WTC11 (cell line): ENCODE measurements around the gene STXBP6. TPM values are rescaled to one million over a fixed set of nuclear protein-coding genes. Genes with fewer than 3 reads are reported as not detected.

Experiments
- ATAC-seq: fragments of 200-7000 bp; cut with Tn5 transposase; 2 replicates; pipeline ENCODE4 v1.10.0; 2021; ENCODE audit warnings: mild to moderate bottlenecking, moderate library complexity
- CTCF ChIA-PET: fragments of 300-600 bp; sonication (Branson Sonifier 250); formaldehyde crosslinking; loops from one replicate; lab custom pipeline; 2021; ENCODE audit warnings: antibody characterized with exemption; lab: Charles Lee
- POLR2A ChIA-PET: fragments of 350-600 bp; sonication (Branson Sonifier 250); formaldehyde crosslinking; loops from one replicate; lab custom pipeline; 2021; ENCODE audit warnings: antibody characterized with exemption; lab: Charles Lee
- DNase-seq: peaks from one replicate; pipeline ENCODE4 v3.0.0; 2021; ENCODE audit warnings: low spot score
- H3K27ac Mint-ChIP-seq: 2 replicates; pipeline ENCODE4 v1.8.0; 2021; ENCODE audit warnings: mixed read lengths
- H3K27me3 Mint-ChIP-seq: 2 replicates; pipeline ENCODE4 v1.8.0; 2021; ENCODE audit warnings: low read depth, mild to moderate bottlenecking, moderate library complexity, mixed read lengths
- H3K36me3 Mint-ChIP-seq: 2 replicates; pipeline ENCODE4 v1.8.0; 2021; ENCODE audit warnings: mixed read lengths
- H3K4me1 Mint-ChIP-seq: 2 replicates; pipeline ENCODE4 v1.8.0; 2022; ENCODE audit warnings: mixed read lengths
- H3K4me3 Mint-ChIP-seq: 2 replicates; pipeline ENCODE4 v1.8.0; 2021; ENCODE audit warnings: mild to moderate bottlenecking, moderate library complexity, mixed read lengths
- H3K9me3 Mint-ChIP-seq: 2 replicates; pipeline ENCODE4 v1.8.0; 2021; ENCODE audit warnings: mixed read lengths
- EMX1 ChIP-seq: fragments of 250-450 bp; sonication (Bioruptor Pico); IDR thresholded peaks from 2 replicates; pipeline ENCODE4 v1.8.0; 2021; ENCODE audit warnings: mild to moderate bottlenecking
- ERG ChIP-seq: fragments of 250-450 bp; sonication (Bioruptor Pico); IDR thresholded peaks from 2 replicates; pipeline ENCODE4 v1.8.0; 2021; ENCODE audit warnings: mild to moderate bottlenecking
- FOXP1 ChIP-seq: sonication (generic); formaldehyde crosslinking; IDR thresholded peaks from 2 replicates; pipeline ENCODE4 v1.8.0; 2022; ENCODE audit warnings: missing genetic modification reagents, mild to moderate bottlenecking, moderate library complexity, borderline replicate concordance
- GRHL2 ChIP-seq: fragments of 250-450 bp; sonication (Bioruptor Pico); IDR thresholded peaks from 2 replicates; pipeline ENCODE4 v1.8.0; 2022; ENCODE audit warnings: mild to moderate bottlenecking, moderate library complexity; ENCODE audit not compliant: insufficient replicate concordance, severe bottlenecking
- JAZF1 ChIP-seq: fragments of 250-450 bp; sonication (Bioruptor Pico); IDR thresholded peaks from 2 replicates; pipeline ENCODE4 v1.9.0; 2021; ENCODE audit warnings: moderate library complexity, mild to moderate bottlenecking, inconsistent platforms
- NFE2L1 ChIP-seq: sonication (generic); formaldehyde crosslinking; IDR thresholded peaks from 2 replicates; pipeline ENCODE4 v1.8.1; 2023; ENCODE audit warnings: missing genetic modification reagents
- NR1H2 ChIP-seq: sonication (generic); formaldehyde crosslinking; IDR thresholded peaks from 2 replicates; pipeline ENCODE4 v1.9.0; 2021; ENCODE audit warnings: mild to moderate bottlenecking, moderate library complexity, missing genetic modification reagents
- NR2C2 ChIP-seq: sonication (generic); formaldehyde crosslinking; IDR thresholded peaks from 2 replicates; pipeline ENCODE4 v1.8.0; 2022; ENCODE audit warnings: mild to moderate bottlenecking, missing genetic modification reagents
- NR3C1 ChIP-seq: sonication (generic); formaldehyde crosslinking; conservative IDR thresholded peaks from 2 replicates; pipeline ENCODE4 v1.8.1; 2023; ENCODE audit warnings: low read depth, mild to moderate bottlenecking, missing genetic modification reagents
- PRRX2 ChIP-seq: fragments of 250-450 bp; sonication (Bioruptor Pico); IDR thresholded peaks from 2 replicates; pipeline ENCODE4 v1.8.0; 2021; ENCODE audit warnings: mild to moderate bottlenecking
- SMAD4 ChIP-seq: sonication (generic); formaldehyde crosslinking; IDR thresholded peaks from 2 replicates; pipeline ENCODE4 v1.8.0; 2022; ENCODE audit warnings: mild to moderate bottlenecking, missing genetic modification reagents
- STAT6 ChIP-seq: sonication (generic); formaldehyde crosslinking; conservative IDR thresholded peaks from 2 replicates; pipeline ENCODE4 v1.8.1; 2023; ENCODE audit warnings: mild to moderate bottlenecking, low read depth, missing genetic modification reagents, moderate library complexity
- TCF7 ChIP-seq: sonication (generic); formaldehyde crosslinking; IDR thresholded peaks from 2 replicates; pipeline ENCODE4 v1.8.0; 2022; ENCODE audit warnings: mild to moderate bottlenecking, low read depth, missing genetic modification reagents, moderate library complexity
- ZNF121 ChIP-seq: sonication (generic); formaldehyde crosslinking; IDR thresholded peaks from 2 replicates; pipeline ENCODE4 v1.8.0; 2023; ENCODE audit warnings: missing genetic modification reagents
- ZNF219 ChIP-seq: sonication (generic); formaldehyde crosslinking; IDR thresholded peaks from 2 replicates; pipeline ENCODE4 v1.8.0; 2023; ENCODE audit warnings: missing genetic modification reagents, mild to moderate bottlenecking, borderline replicate concordance
- ZNF416 ChIP-seq: fragments of 250-450 bp; sonication (Bioruptor Pico); IDR thresholded peaks from 2 replicates; pipeline ENCODE4 v1.9.0; 2021; ENCODE audit warnings: mild to moderate bottlenecking, inconsistent platforms
- total RNA-seq: library from RNA; stranded (reverse); gene quantifications from 3 replicates; pipeline ENCODE4 v1.2.3, GENCODE V29; 2021
- TF ChIP-seq, protein P1 (sequence below): sonication (generic); formaldehyde crosslinking; IDR thresholded peaks from 2 replicates; pipeline ENCODE4 v1.8.0; 2022; ENCODE audit warnings: missing genetic modification reagents
- TF ChIP-seq, protein P2 (sequence below): fragments of 200-600 bp; IDR thresholded peaks from 2 replicates; pipeline ENCODE4 v1.8.0; 2022; ENCODE audit warnings: antibody characterized with exemption
- TF ChIP-seq, protein P3 (sequence below): sonication (generic); formaldehyde crosslinking; IDR thresholded peaks from 2 replicates; pipeline ENCODE4 v1.8.1; 2023; ENCODE audit warnings: mild to moderate bottlenecking, moderate library complexity, missing genetic modification reagents
- TF ChIP-seq, protein P4 (sequence below): fragments of 250-450 bp; sonication (Bioruptor Pico); conservative IDR thresholded peaks from 2 replicates; pipeline ENCODE4 v1.9.0; 2021; ENCODE audit warnings: mild to moderate bottlenecking
- TF ChIP-seq, protein P5 (sequence below): sonication (generic); formaldehyde crosslinking; IDR thresholded peaks from 2 replicates; pipeline ENCODE4 v1.8.1; 2022; ENCODE audit warnings: mild to moderate bottlenecking, moderate library complexity, missing genetic modification reagents

The STXBP6 gene
- total RNA-seq, 1 experiment from 2014 or later = 4.2 TPM

DNA sequence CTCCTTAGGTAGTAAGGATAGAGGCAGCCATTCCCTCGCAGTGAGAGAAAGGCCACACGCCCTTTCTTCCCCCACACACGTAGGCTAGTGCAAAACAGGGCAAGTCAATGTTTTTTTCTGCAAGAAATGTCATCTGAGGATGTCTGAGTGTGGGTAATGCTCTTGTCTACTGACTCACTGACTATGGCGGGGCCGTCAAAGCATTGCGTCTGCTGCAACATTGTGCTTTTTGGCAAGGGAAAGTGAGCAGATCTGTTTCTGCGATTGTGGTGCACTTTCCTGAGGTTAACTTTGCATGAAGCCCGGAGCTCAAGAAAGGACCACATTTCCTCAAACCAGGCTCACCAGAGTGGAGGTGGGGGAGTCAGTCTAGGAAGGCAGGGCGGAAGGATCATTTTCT, 234.4 kb downstream of the STXBP6 start:
- Mint-ChIP-seq H3K27ac (no peak overlapping the region), H3K9me3 (no peaks in the 10 kb centered on the region), H3K27me3 (no peaks in the 10 kb centered on the region), H3K36me3 (no peaks in the 10 kb centered on the region), H3K4me3 (no peak overlapping the region), H3K4me1 (peaks cover 10% of the 10 kb centered on the region)
- ChIA-PET POLR2A (no interaction called here), CTCF (interaction anchor here (1.2 to 2.9 kb wide), 2 partner anchors 9 to 227 kb away, joined by 4 to 21 read pairs; no protein-coding TSS in a partner anchor)
- DNase-seq = no peak
- no peak for ATAC-seq
- TF ChIP-seq GRHL2 (CRISPR knock-in tag) = no peak
- TF ChIP-seq ZNF121 (CRISPR knock-in tag) = no peak
- TF ChIP-seq ERG (CRISPR knock-in tag) = no peak
- no peak for TF ChIP-seq FOXP1 (CRISPR knock-in tag)
- TF ChIP-seq NR2C2 = no peak
- TF ChIP-seq EMX1 (CRISPR knock-in tag) = no peak
- no peak for TF ChIP-seq ZNF219 (CRISPR knock-in tag)
- TF ChIP-seq, protein P1, sequence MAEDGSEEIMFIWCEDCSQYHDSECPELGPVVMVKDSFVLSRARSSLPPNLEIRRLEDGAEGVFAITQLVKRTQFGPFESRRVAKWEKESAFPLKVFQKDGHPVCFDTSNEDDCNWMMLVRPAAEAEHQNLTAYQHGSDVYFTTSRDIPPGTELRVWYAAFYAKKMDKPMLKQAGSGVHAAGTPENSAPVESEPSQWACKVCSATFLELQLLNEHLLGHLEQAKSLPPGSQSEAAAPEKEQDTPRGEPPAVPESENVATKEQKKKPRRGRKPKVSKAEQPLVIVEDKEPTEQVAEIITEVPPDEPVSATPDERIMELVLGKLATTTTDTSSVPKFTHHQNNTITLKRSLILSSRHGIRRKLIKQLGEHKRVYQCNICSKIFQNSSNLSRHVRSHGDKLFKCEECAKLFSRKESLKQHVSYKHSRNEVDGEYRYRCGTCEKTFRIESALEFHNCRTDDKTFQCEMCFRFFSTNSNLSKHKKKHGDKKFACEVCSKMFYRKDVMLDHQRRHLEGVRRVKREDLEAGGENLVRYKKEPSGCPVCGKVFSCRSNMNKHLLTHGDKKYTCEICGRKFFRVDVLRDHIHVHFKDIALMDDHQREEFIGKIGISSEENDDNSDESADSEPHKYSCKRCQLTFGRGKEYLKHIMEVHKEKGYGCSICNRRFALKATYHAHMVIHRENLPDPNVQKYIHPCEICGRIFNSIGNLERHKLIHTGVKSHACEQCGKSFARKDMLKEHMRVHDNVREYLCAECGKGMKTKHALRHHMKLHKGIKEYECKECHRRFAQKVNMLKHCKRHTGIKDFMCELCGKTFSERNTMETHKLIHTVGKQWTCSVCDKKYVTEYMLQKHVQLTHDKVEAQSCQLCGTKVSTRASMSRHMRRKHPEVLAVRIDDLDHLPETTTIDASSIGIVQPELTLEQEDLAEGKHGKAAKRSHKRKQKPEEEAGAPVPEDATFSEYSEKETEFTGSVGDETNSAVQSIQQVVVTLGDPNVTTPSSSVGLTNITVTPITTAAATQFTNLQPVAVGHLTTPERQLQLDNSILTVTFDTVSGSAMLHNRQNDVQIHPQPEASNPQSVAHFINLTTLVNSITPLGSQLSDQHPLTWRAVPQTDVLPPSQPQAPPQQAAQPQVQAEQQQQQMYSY (CRISPR knock-in tag) = no peak
- TF ChIP-seq NFE2L1 = no peak
- TF ChIP-seq, protein P2, sequence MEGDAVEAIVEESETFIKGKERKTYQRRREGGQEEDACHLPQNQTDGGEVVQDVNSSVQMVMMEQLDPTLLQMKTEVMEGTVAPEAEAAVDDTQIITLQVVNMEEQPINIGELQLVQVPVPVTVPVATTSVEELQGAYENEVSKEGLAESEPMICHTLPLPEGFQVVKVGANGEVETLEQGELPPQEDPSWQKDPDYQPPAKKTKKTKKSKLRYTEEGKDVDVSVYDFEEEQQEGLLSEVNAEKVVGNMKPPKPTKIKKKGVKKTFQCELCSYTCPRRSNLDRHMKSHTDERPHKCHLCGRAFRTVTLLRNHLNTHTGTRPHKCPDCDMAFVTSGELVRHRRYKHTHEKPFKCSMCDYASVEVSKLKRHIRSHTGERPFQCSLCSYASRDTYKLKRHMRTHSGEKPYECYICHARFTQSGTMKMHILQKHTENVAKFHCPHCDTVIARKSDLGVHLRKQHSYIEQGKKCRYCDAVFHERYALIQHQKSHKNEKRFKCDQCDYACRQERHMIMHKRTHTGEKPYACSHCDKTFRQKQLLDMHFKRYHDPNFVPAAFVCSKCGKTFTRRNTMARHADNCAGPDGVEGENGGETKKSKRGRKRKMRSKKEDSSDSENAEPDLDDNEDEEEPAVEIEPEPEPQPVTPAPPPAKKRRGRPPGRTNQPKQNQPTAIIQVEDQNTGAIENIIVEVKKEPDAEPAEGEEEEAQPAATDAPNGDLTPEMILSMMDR = no peak
- no peak for TF ChIP-seq NR3C1
- no peak for TF ChIP-seq NR1H2
- TF ChIP-seq, protein P3, sequence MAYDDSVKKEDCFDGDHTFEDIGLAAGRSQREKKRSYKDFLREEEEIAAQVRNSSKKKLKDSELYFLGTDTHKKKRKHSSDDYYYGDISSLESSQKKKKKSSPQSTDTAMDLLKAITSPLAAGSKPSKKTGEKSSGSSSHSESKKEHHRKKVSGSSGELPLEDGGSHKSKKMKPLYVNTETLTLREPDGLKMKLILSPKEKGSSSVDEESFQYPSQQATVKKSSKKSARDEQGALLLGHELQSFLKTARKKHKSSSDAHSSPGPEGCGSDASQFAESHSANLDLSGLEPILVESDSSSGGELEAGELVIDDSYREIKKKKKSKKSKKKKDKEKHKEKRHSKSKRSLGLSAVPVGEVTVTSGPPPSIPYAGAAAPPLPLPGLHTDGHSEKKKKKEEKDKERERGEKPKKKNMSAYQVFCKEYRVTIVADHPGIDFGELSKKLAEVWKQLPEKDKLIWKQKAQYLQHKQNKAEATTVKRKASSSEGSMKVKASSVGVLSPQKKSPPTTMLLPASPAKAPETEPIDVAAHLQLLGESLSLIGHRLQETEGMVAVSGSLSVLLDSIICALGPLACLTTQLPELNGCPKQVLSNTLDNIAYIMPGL (CRISPR knock-in tag) = no peak
- TF ChIP-seq, protein P4, sequence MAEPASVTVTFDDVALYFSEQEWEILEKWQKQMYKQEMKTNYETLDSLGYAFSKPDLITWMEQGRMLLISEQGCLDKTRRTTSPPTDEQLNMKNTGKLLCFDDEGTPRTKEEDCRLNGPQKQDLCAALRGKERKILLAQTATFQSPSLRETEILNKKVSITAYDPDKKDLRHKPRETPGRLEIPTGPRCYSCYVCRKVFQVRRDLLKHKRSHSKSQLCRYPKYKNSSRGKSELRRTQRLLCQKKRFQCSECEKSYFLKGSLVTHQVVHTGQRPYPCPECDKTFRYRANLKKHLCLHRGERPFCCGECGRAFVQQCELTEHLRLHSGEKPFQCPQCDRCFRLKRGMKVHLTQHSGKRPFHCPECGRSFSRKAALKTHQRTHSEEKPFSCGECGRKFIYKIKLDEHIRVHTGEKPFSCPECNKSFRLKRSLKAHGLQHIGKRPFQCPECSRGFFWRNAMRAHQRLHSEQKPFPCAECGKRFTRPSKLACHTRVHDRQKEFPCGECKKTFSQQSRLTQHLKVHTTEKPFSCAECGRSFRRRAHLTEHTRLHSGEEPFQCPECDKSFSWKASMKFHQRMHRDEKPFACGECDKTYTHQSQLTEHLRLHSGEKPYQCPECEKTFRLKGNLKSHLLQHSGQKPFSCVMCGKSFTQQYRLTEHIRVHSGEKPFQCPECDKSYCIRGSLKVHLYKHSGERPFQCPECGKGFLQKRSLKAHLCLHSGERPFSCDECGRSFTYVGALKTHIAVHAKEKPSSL (CRISPR knock-in tag) = no peak

- no peaks in the 10 kb centered on the region for H3K36me3 Mint-ChIP-seq
- no peaks in the 10 kb centered on the region for H3K9me3 Mint-ChIP-seq
- H3K4me3 Mint-ChIP-seq = no peak overlapping the region
- ChIA-PET CTCF (interaction anchor here (1.2 to 2.9 kb wide), 2 partner anchors 9 to 228 kb away, joined by 4 to 21 read pairs; no protein-coding TSS in a partner anchor), POLR2A (no interaction called here)
- no peaks in the 10 kb centered on the region for H3K27me3 Mint-ChIP-seq
- H3K27ac Mint-ChIP-seq = no peak overlapping the region
- ATAC-seq (no peak), DNase-seq (no peak)
- H3K4me1 Mint-ChIP-seq = peaks cover 10% of the 10 kb centered on the region
- no peak for TF ChIP-seq SMAD4
- no peak for TF ChIP-seq TCF7 (CRISPR knock-in tag)
- no peak for TF ChIP-seq PRRX2 (CRISPR knock-in tag)
- no peak for TF ChIP-seq STAT6
- no peak for TF ChIP-seq ZNF416 (CRISPR knock-in tag)
- TF ChIP-seq, protein P5, sequence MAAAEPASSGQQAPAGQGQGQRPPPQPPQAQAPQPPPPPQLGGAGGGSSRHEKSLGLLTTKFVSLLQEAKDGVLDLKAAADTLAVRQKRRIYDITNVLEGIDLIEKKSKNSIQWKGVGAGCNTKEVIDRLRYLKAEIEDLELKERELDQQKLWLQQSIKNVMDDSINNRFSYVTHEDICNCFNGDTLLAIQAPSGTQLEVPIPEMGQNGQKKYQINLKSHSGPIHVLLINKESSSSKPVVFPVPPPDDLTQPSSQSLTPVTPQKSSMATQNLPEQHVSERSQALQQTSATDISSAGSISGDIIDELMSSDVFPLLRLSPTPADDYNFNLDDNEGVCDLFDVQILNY (CRISPR knock-in tag) = no peak
- TF ChIP-seq JAZF1 (CRISPR knock-in tag) = no peak
Observed at GRCh38 chr14:24814944-24815343, 235.0 kb downstream of the STXBP6 start.
